Dedifferentiated amniotic fluid mesenchymal stem cell (primary cell): ENCODE results near the gene FECH.
"Not testable (repeated sequence)": the region's sequence is repeated elsewhere in the genome, so short reads cannot be mapped to it uniquely, and the experiment has no call there.

Experiments
- DNase-seq: peaks from one replicate; pipeline ENCODE4 v3.0.0-alpha.2; 2016; ENCODE audit errors: extremely low spot score

The FECH gene

GRCh38 chr18:57533006-57533867, 53.3 kb downstream of the FECH start:
- no peak for DNase-seq

- no peak for DNase-seq
Measured at GRCh38 chr18:57529151-57529550, 57.4 kb downstream of the FECH start.

- DNase-seq, result no peak
Measured at GRCh38 chr18:57527556-57528229, 58.8 kb downstream of the FECH start.

- DNase-seq, result no peak
Measured at GRCh38 chr18:57523171-57523956, 63.1 kb downstream of the FECH start.

GRCh38 chr18:57522348-57522747, 64.2 kb downstream of the FECH start:
- not testable (repeated sequence) for DNase-seq

GRCh38 chr18:57519668-57520424, 66.7 kb downstream of the FECH start:
- no peak for DNase-seq

GRCh38 chr18:57518533-57518932, 68.0 kb downstream of the FECH start:
- DNase-seq, result no peak

- no peak for DNase-seq
Measured at GRCh38 chr18:57516056-57516455, 70.4 kb downstream of the FECH start.

GRCh38 chr18:57505231-57505630, 81.3 kb downstream of the FECH start:
- no peak for DNase-seq

- DNase-seq, result no peak
Measured at GRCh38 chr18:57502624-57503023, 83.9 kb downstream of the FECH start.

GRCh38 chr18:57498682-57499256, 87.7 kb downstream of the FECH start:
- no peak for DNase-seq
